ENCODE data around the gene MYO18B. TPM values are rescaled to one million over a fixed set of nuclear protein-coding genes. Genes with fewer than 3 reads are reported as not detected.

MYO18B gene
- total and polyA plus RNA-seq, 9 donors, result 0.02 to 0.23 (median 0.10) TPM; not detected in 5

GRCh38 chr22:25795478-25795877 lies 53.5 kb downstream of the MYO18B start:
- no peak overlapping the region for H3K4me3 ChIP-seq
- no peaks in the 10 kb centered on the region for H3K9me3 ChIP-seq
- intact Hi-C loops (cut with DNase I), result no loop called here
- TF ChIP-seq POLR2A (IDR thresholded peaks at IDR 0.05) (no peak), EP300 (IDR thresholded peaks at IDR 0.05) (no peak)
- TF ChIP-seq, protein P1, sequence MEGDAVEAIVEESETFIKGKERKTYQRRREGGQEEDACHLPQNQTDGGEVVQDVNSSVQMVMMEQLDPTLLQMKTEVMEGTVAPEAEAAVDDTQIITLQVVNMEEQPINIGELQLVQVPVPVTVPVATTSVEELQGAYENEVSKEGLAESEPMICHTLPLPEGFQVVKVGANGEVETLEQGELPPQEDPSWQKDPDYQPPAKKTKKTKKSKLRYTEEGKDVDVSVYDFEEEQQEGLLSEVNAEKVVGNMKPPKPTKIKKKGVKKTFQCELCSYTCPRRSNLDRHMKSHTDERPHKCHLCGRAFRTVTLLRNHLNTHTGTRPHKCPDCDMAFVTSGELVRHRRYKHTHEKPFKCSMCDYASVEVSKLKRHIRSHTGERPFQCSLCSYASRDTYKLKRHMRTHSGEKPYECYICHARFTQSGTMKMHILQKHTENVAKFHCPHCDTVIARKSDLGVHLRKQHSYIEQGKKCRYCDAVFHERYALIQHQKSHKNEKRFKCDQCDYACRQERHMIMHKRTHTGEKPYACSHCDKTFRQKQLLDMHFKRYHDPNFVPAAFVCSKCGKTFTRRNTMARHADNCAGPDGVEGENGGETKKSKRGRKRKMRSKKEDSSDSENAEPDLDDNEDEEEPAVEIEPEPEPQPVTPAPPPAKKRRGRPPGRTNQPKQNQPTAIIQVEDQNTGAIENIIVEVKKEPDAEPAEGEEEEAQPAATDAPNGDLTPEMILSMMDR (IDR thresholded peaks at IDR 0.05), result no peak
- H3K36me3 ChIP-seq, result no peaks in the 10 kb centered on the region
- no peak overlapping the region for H3K27ac ChIP-seq
- no peaks in the 10 kb centered on the region for H3K27me3 ChIP-seq
- DNase-seq, result no peak
- H3K4me1 ChIP-seq (ENCODE audit: insufficient read depth), result no peaks in the 10 kb centered on the region
- WGBS, 3 donors, result 50 to 53% (median 52%) methylated on average over 5 of the region's 5 CpGs

DNA sequence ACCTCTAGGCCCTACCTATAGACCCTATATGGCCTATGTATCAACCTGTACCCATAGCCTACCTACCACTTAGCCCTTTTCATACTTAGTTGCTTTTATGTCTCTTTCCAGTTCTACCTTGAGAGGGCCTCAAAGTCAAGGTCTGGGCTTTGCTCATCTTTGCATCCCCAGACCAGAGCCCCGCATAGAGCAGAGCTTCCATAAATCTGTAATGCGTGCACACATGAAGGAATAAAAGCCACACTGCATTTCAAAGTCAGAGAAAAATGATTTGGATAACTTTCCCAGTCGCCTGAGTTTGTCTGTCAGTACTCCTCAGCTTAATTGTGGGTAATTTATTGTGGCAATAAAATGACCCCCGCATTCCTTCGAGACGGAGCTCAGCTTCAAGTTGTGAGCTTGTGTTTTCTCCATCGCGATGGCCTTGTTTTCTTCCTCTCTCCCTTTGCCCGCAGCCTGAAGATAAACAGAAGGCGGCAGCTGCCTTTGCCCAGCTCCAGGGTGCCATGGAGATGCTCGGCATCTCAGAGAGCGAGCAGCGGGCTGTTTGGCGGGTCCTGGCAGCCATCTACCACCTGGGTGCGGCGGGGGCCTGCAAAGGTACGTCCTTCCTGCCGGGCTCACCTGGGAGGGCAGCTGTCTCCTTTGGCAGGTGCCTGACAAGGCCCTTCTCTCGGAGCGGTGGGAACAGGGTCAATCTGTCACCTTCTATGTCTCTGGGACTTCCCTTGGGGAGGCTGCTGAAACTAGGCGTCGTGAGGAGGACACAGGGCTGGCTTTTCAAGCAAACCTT lies 55.7 kb downstream of the MYO18B start:
- Histone ChIP-seq H3K27me3 (no peaks in the 10 kb centered on the region), H3K4me1 (ENCODE audit: insufficient read depth) (no peaks in the 10 kb centered on the region), H3K36me3 (no peaks in the 10 kb centered on the region), H3K27ac (no peak overlapping the region), H3K9me3 (no peaks in the 10 kb centered on the region), H3K4me3 (no peak overlapping the region)
- intact Hi-C loops (cut with DNase I), result no loop called here
- no peak for DNase-seq
- WGBS, 3 donors, result 12 to 17% (median 14%) methylated on average over 22 of the region's 22 CpGs
- TF ChIP-seq, protein P1 (IDR thresholded peaks at IDR 0.05), result no peak
- TF ChIP-seq POLR2A (IDR thresholded peaks at IDR 0.05) (no peak), EP300 (IDR thresholded peaks at IDR 0.05) (no peak)

- no peaks in the 10 kb centered on the region for H3K9me3 ChIP-seq
- no peak for DNase-seq
- H3K36me3 ChIP-seq, result no peaks in the 10 kb centered on the region
- H3K4me3 ChIP-seq, result no peak overlapping the region
- H3K27me3 ChIP-seq, result no peaks in the 10 kb centered on the region
- TF ChIP-seq EP300 (IDR thresholded peaks at IDR 0.05) (no peak), POLR2A (IDR thresholded peaks at IDR 0.05) (no peak)
- TF ChIP-seq, protein P1 (IDR thresholded peaks at IDR 0.05), result no peak
- H3K4me1 ChIP-seq (ENCODE audit: insufficient read depth), result no peaks in the 10 kb centered on the region
- 14 to 20% (median 16%) methylated on average over 5 of the region's 5 CpGs for WGBS, 3 donors
- H3K27ac ChIP-seq, result no peak overlapping the region
- intact Hi-C loops (cut with DNase I), result no loop called here
These were observed 58.8 kb downstream of the MYO18B start for GRCh38 chr22:25800766-25801165.

DNA sequence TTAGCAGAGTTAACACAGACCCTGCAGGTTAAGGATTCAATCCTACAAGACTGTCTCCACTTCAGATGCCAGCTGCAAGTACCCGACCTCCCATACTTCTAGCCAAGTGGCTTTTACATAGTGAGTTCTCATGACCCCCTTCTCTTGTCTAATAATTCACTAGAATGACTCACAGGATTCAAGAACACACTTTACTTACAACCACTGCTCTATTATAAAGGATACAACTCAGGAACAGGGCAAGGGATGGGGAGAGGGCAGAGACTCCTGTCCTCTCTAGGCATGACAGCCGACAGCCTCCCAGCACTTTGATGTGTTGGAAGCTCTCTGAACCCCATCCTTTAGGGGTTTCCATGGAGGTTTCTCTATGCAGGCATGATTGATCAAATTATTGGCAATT lies 60.0 kb downstream of the MYO18B start:
- intact Hi-C loops (cut with DNase I), result no loop called here
- no peaks in the 10 kb centered on the region for H3K4me1 ChIP-seq (ENCODE audit: insufficient read depth)
- no peak for DNase-seq
- no peak overlapping the region for H3K27ac ChIP-seq
- WGBS, 3 donors, result 55 to 70% (median 56%) methylated on average over 2 of the region's 2 CpGs
- no peaks in the 10 kb centered on the region for H3K9me3 ChIP-seq
- TF ChIP-seq POLR2A (IDR thresholded peaks at IDR 0.05) (no peak), EP300 (IDR thresholded peaks at IDR 0.05) (no peak)
- TF ChIP-seq, protein P1 (IDR thresholded peaks at IDR 0.05), result no peak
- no peak overlapping the region for H3K4me3 ChIP-seq
- H3K36me3 ChIP-seq, result no peaks in the 10 kb centered on the region
- H3K27me3 ChIP-seq, result no peaks in the 10 kb centered on the region

Data from ovary (tissue), 9 donors.